ENCODE data around the gene ACP7.
"Not testable (repeated sequence)": the region's sequence is repeated elsewhere in the genome, so short reads cannot be mapped to it uniquely, and the experiment has no call there.

ACP7 gene

DNA sequence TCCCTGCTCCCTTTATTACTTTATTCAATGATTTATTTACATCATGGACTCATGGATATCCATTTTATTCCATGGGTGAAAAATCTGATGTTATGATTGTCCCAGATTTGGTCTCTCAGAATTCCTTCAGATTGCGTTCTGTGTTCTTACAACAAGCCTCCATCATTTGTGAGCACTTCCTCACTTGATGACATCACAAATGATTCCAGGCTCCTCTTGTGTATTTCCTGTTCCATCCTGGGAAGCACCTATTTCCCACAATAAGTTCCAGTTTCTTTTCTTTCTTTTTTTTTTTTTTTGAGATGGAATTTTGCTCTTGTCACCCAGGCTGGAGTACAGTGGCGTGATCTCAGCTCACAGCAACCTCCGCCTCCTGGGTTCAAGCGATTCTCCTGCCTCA is 6.7 kb downstream of the ACP7 start:
- Histone ChIP-seq H3K27ac (ENCODE audit: low read depth, low read length) (no peak overlapping the region), H3K9ac (ENCODE audit: low read length) (no peak overlapping the region), H3K36me3 (ENCODE audit: control insufficient read depth, insufficient read depth, low read length) (no peaks in the 10 kb centered on the region), H3K9me3 (ENCODE audit: control insufficient read depth, insufficient read depth, low read depth, low read length) (0 out of 2 replicates have a peak, but pooled peaks cover 4% of the 10 kb centered on the region), H3K4me1 (ENCODE audit: control insufficient read depth, insufficient read depth, low read length) (no peaks in the 10 kb centered on the region), H3K4me3 (ENCODE audit: low read depth, low read length) (no peak overlapping the region), H3K27me3 (ENCODE audit: control insufficient read depth, insufficient read depth, low read length) (peaks cover 14% of the 10 kb centered on the region)

- not testable (repeated sequence) for H3K9ac ChIP-seq (ENCODE audit: low read length); H3K36me3 ChIP-seq (ENCODE audit: control insufficient read depth, insufficient read depth, low read length); H3K9me3 ChIP-seq (ENCODE audit: control insufficient read depth, insufficient read depth, low read depth, low read length); H3K4me3 ChIP-seq (ENCODE audit: low read depth, low read length); H3K27ac ChIP-seq (ENCODE audit: low read depth, low read length); H3K4me1 ChIP-seq (ENCODE audit: control insufficient read depth, insufficient read depth, low read length)
- peaks cover 15% of the 10 kb centered on the region for H3K27me3 ChIP-seq (ENCODE audit: control insufficient read depth, insufficient read depth, low read length)
Measured at GRCh38 chr19:39095799-39096540, 11.8 kb downstream of the ACP7 start.

DNA sequence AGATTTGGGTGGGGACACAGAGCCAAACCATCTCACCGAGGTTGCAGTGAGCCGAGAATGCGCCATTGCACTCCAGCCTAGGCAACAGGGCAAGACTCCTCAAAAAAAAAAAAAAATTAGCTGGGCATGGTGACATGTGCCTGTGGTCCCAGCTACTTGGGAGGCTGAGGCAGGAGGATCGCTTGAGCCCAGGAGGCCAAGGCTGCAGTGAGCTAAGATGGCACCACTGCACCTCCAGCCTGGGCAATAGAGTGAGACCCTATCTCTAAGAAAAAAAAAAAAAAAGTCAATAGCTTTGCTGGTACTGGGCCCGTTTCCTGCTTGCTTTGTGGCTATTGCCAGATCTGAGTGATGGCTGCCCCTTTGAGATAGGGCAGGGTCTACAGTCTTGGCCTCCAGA is 13.1 kb downstream of the ACP7 start:
- Histone ChIP-seq H3K27me3 (ENCODE audit: control insufficient read depth, insufficient read depth, low read length) (peaks cover 15% of the 10 kb centered on the region), H3K36me3 (ENCODE audit: control insufficient read depth, insufficient read depth, low read length) (no peaks in the 10 kb centered on the region), H3K9ac (ENCODE audit: low read length) (no peak overlapping the region), H3K27ac (ENCODE audit: low read depth, low read length) (no peak overlapping the region), H3K9me3 (ENCODE audit: control insufficient read depth, insufficient read depth, low read depth, low read length) (0 out of 2 replicates have a peak, but pooled peaks cover 5% of the 10 kb centered on the region), H3K4me3 (ENCODE audit: low read depth, low read length) (no peak overlapping the region), H3K4me1 (ENCODE audit: control insufficient read depth, insufficient read depth, low read length) (no peaks in the 10 kb centered on the region)

DNA sequence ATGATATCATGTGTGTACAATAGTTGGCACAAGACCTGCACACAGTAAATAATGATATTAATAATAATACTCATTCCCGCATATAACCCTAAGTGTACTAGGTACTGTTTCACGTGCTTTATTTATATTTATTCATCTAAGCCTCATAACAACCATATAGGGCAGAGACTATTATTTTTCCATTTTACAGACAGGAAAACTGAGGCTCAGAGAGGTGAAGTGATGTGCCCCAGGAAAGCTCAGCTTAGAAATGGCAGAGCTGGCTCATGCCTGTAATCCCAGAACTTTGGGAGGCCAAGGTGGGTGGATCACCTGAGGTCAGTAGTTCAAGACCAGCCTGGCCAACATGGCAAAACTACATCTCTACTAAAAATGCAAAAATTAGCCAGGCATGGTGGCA is 13.6 kb downstream of the ACP7 start:
- Histone ChIP-seq H3K27me3 (ENCODE audit: control insufficient read depth, insufficient read depth, low read length) (peaks cover 15% of the 10 kb centered on the region), H3K4me1 (ENCODE audit: control insufficient read depth, insufficient read depth, low read length) (no peaks in the 10 kb centered on the region), H3K27ac (ENCODE audit: low read depth, low read length) (no peak overlapping the region), H3K9me3 (ENCODE audit: control insufficient read depth, insufficient read depth, low read depth, low read length) (0 out of 2 replicates have a peak, but pooled peaks cover 5% of the 10 kb centered on the region), H3K9ac (ENCODE audit: low read length) (no peak overlapping the region), H3K36me3 (ENCODE audit: control insufficient read depth, insufficient read depth, low read length) (no peaks in the 10 kb centered on the region), H3K4me3 (ENCODE audit: low read depth, low read length) (no peak overlapping the region)

DNA sequence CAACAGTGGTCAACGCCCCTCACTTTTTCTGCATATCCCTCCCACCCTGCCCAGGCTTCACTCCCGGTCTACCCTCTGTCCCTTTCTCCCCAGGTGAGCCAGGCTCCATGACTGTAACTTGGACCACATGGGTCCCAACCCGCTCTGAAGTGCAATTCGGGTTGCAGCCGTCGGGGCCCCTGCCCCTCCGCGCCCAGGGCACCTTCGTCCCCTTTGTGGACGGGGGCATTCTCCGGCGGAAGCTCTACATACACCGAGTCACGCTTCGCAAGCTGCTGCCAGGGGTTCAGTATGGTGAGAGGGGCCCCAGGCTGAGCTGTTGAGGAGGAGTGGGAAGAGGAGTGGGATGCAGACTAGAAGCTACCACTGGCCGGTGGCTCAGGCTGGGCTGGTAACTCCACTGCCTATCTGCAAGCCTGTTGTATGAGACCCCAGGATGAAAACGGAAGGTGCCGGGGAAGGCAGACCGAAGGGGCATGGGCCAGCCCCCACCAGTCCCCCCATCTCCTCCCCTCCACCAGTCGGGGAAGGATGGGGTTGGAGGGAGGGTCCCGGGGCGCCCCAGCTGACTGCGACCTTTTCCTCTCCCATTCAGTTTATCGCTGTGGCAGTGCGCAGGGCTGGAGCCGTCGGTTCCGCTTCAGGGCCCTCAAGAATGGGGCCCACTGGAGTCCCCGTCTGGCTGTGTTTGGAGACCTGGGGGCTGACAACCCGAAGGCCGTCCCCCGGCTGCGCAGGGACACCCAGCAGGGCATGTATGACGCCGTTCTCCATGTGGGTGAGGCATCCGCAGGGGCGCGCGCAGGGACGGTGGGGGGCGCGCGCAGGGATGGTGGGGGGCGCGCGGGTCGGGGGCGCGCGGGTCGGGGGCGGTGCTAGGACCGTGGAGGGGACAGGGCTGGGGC is 14.4 kb downstream of the ACP7 start:
- H3K4me3 ChIP-seq (ENCODE audit: low read depth, low read length): peak overlapping the region; percentile 50; the same call in 1 of the 2 replicates
- H3K9me3 ChIP-seq (ENCODE audit: control insufficient read depth, insufficient read depth, low read depth, low read length): 0 out of 2 replicates have a peak, but pooled peaks cover 5% of the 10 kb centered on the region
- peaks cover 15% of the 10 kb centered on the region for H3K27me3 ChIP-seq (ENCODE audit: control insufficient read depth, insufficient read depth, low read length)

GRCh38 chr19:39099341-39099740 is 15.2 kb downstream of the ACP7 start:
- no peaks in the 10 kb centered on the region for H3K36me3 ChIP-seq (ENCODE audit: control insufficient read depth, insufficient read depth, low read length)

More for the DNA sequence above, 14.4 kb downstream of the ACP7 start:
- no peak overlapping the region for H3K27ac ChIP-seq (ENCODE audit: low read depth, low read length)
- no peaks in the 10 kb centered on the region for H3K4me1 ChIP-seq (ENCODE audit: control insufficient read depth, insufficient read depth, low read length)
- H3K9ac ChIP-seq (ENCODE audit: low read length): no peak overlapping the region
- no peaks in the 10 kb centered on the region for H3K36me3 ChIP-seq (ENCODE audit: control insufficient read depth, insufficient read depth, low read length)

GRCh38 chr19:39100500-39101166 is 16.5 kb downstream of the ACP7 start:
- Histone ChIP-seq H3K9me3 (ENCODE audit: control insufficient read depth, insufficient read depth, low read depth, low read length) (0 out of 2 replicates have a peak, but pooled peaks cover 4% of the 10 kb centered on the region), H3K4me1 (ENCODE audit: control insufficient read depth, insufficient read depth, low read length) (no peaks in the 10 kb centered on the region), H3K9ac (ENCODE audit: low read length) (no peak overlapping the region), H3K4me3 (ENCODE audit: low read depth, low read length) (no peak overlapping the region), H3K27ac (ENCODE audit: low read depth, low read length) (no peak overlapping the region), H3K36me3 (ENCODE audit: control insufficient read depth, insufficient read depth, low read length) (no peaks in the 10 kb centered on the region), H3K27me3 (ENCODE audit: control insufficient read depth, insufficient read depth, low read length) (peaks cover 17% of the 10 kb centered on the region)

More at GRCh38 chr19:39099341-39099740, 15.2 kb downstream of the ACP7 start:
- Histone ChIP-seq H3K9me3 (ENCODE audit: control insufficient read depth, insufficient read depth, low read depth, low read length) (0 out of 2 replicates have a peak, but pooled peaks cover 5% of the 10 kb centered on the region), H3K4me3 (ENCODE audit: low read depth, low read length) (peak overlapping the region; percentile 38; the same call in 1 of the 2 replicates), H3K9ac (ENCODE audit: low read length) (no peak overlapping the region), H3K27me3 (ENCODE audit: control insufficient read depth, insufficient read depth, low read length) (peaks cover 15% of the 10 kb centered on the region), H3K27ac (ENCODE audit: low read depth, low read length) (no peak overlapping the region), H3K4me1 (ENCODE audit: control insufficient read depth, insufficient read depth, low read length) (no peaks in the 10 kb centered on the region)

GRCh38 chr19:39103151-39103550 is 19.0 kb downstream of the ACP7 start:
- Histone ChIP-seq H3K27me3 (ENCODE audit: control insufficient read depth, insufficient read depth, low read length) (peaks cover 21% of the 10 kb centered on the region), H3K9me3 (ENCODE audit: control insufficient read depth, insufficient read depth, low read depth, low read length) (no peaks in the 10 kb centered on the region), H3K9ac (ENCODE audit: low read length) (no peak overlapping the region), H3K4me3 (ENCODE audit: low read depth, low read length) (no peak overlapping the region), H3K4me1 (ENCODE audit: control insufficient read depth, insufficient read depth, low read length) (no peaks in the 10 kb centered on the region), H3K36me3 (ENCODE audit: control insufficient read depth, insufficient read depth, low read length) (no peaks in the 10 kb centered on the region), H3K27ac (ENCODE audit: low read depth, low read length) (no peak overlapping the region)

GRCh38 chr19:39104186-39104596 is 20.0 kb downstream of the ACP7 start:
- H3K36me3 ChIP-seq (ENCODE audit: control insufficient read depth, insufficient read depth, low read length): no peaks in the 10 kb centered on the region
- H3K4me3 ChIP-seq (ENCODE audit: low read depth, low read length): no peak overlapping the region
- no peak overlapping the region for H3K27ac ChIP-seq (ENCODE audit: low read depth, low read length)
- H3K9ac ChIP-seq (ENCODE audit: low read length): no peak overlapping the region
- no peaks in the 10 kb centered on the region for H3K4me1 ChIP-seq (ENCODE audit: control insufficient read depth, insufficient read depth, low read length)
- peaks cover 12% of the 10 kb centered on the region for H3K27me3 ChIP-seq (ENCODE audit: control insufficient read depth, insufficient read depth, low read length)
- H3K9me3 ChIP-seq (ENCODE audit: control insufficient read depth, insufficient read depth, low read depth, low read length): no peaks in the 10 kb centered on the region

GRCh38 chr19:39106194-39106593 is 22.0 kb downstream of the ACP7 start:
- no peak overlapping the region for H3K9ac ChIP-seq (ENCODE audit: low read length)
- no peak overlapping the region for H3K4me3 ChIP-seq (ENCODE audit: low read depth, low read length)
- no peaks in the 10 kb centered on the region for H3K4me1 ChIP-seq (ENCODE audit: control insufficient read depth, insufficient read depth, low read length)
- H3K9me3 ChIP-seq (ENCODE audit: control insufficient read depth, insufficient read depth, low read depth, low read length): no peaks in the 10 kb centered on the region
- no peak overlapping the region for H3K27ac ChIP-seq (ENCODE audit: low read depth, low read length)
- H3K27me3 ChIP-seq (ENCODE audit: control insufficient read depth, insufficient read depth, low read length): peaks cover 6% of the 10 kb centered on the region; the same call in 1 of the 2 replicates
- H3K36me3 ChIP-seq (ENCODE audit: control insufficient read depth, insufficient read depth, low read length): no peaks in the 10 kb centered on the region
